GM12872 (cell line): ENCODE measurements around the gene TMED7.

Experiments
- CTCF ChIP-seq: IDR thresholded peaks from 3 replicates; pipeline ENCODE4 v1.5.1; 2011; ENCODE audit warnings: low read depth, mild to moderate bottlenecking, low read length, moderate library complexity; ENCODE audit not compliant: insufficient read depth

Gene TMED7

DNA sequence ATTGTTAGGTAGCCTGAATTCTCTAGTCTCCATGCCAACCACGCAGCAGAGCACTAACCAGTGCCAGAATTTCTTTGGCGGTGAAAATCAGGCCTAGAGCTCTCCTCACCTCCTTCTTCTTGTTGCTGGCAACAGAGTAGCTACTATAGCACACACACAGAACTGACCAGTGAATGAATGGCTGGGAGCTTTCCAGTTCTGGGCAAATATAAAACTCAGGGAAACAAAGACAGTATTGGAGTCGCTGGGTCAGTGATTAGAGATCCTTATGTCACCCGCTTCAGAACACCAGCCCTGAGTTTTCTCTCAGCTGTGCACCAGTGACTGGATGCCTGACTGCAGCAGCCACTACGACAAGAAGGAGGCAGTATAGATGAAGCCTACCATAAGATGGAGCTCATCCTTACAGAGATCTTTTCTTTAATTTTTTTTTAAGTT lies 54.4 kb downstream of the TMED7 start:
- TF ChIP-seq CTCF, result no peak

- no peak for TF ChIP-seq CTCF
Observed at GRCh38 chr5:115568668-115569067, 57.2 kb downstream of the TMED7 start.

DNA sequence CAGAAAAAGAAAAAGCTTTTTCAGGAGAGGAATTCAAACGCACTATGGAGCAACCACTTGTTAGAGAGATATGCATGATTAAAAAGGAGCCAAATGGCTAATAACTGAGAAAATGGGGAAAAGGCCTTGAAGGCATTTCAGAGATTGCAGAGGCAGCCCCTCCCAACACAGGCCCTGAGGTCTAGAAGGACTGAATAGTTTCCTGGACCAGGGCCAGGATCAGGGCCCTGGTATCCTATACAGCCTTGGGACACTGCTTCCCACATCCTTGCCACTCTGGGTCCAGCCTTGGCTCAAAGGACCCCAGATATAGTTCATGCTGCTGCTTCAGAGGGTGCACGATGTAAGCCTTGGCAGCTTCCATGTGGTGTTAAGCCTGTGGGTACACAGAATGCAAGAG lies 60.6 kb downstream of the TMED7 start:
- no peak for TF ChIP-seq CTCF
